Bronchial epithelial cell (primary cell): Measurements from ENCODE around the gene SLC22A4. TPM values are rescaled to one million over a fixed set of nuclear protein-coding genes. Genes with fewer than 3 reads are reported as not detected.
A peak's percentile ranks its signal among the peaks of the same experiment; 100 is the strongest.

Experiments
- DNase-seq: peaks from one replicate; pipeline ENCODE4 v3.0.0-alpha.2; 2010; ENCODE audit warnings: low read depth
- FAIRE-seq: peaks from 2 replicates; lab custom pipeline; 2011; peaks lifted over from hg19 to GRCh38; lab: Jason Lieb, UNC
- H3K27me3 ChIP-seq: 2 replicates; pipeline ENCODE4 v1.5.1; 2011; ENCODE audit warnings: low read length; ENCODE audit not compliant: control insufficient read depth, insufficient read depth
- H3K36me3 ChIP-seq: 2 replicates; pipeline ENCODE4 v1.5.1; 2011; ENCODE audit warnings: low read length; ENCODE audit not compliant: control insufficient read depth, insufficient read depth
- H3K4me3 ChIP-seq: 2 replicates; pipeline ENCODE4 v1.5.1; 2011; ENCODE audit warnings: mild to moderate bottlenecking, low read depth, low read length, control low read depth
- total RNA-seq: library from RNA; depleted of rRNA; stranded (reverse); fragments of >200 nt; gene quantifications from 2 replicates; pipeline ENCODE4 v1.2.1, GENCODE V29; 2014
- TF ChIP-seq, protein P1 (sequence below): IDR thresholded peaks from 2 replicates; pipeline ENCODE4 v1.5.1; 2011; ENCODE audit warnings: mild to moderate bottlenecking, moderate library complexity, low read length, control low read depth, inconsistent platforms; ENCODE audit not compliant: insufficient read depth, severe bottlenecking

The SLC22A4 gene
- total RNA-seq, 1 donor from 2014 or later: 0.26 TPM

GRCh38 chr5:132296412-132297016 lies 2.3 kb downstream of the SLC22A4 start:
- H3K27me3 ChIP-seq: no peaks in the 10 kb centered on the region
- DNase-seq (no peak), FAIRE-seq (no peak)
- H3K36me3 ChIP-seq: no peaks in the 10 kb centered on the region
- TF ChIP-seq, protein P1, sequence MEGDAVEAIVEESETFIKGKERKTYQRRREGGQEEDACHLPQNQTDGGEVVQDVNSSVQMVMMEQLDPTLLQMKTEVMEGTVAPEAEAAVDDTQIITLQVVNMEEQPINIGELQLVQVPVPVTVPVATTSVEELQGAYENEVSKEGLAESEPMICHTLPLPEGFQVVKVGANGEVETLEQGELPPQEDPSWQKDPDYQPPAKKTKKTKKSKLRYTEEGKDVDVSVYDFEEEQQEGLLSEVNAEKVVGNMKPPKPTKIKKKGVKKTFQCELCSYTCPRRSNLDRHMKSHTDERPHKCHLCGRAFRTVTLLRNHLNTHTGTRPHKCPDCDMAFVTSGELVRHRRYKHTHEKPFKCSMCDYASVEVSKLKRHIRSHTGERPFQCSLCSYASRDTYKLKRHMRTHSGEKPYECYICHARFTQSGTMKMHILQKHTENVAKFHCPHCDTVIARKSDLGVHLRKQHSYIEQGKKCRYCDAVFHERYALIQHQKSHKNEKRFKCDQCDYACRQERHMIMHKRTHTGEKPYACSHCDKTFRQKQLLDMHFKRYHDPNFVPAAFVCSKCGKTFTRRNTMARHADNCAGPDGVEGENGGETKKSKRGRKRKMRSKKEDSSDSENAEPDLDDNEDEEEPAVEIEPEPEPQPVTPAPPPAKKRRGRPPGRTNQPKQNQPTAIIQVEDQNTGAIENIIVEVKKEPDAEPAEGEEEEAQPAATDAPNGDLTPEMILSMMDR: no peak
- H3K4me3 ChIP-seq: no peak overlapping the region

- TF ChIP-seq, protein P1: no peak
- no peaks in the 10 kb centered on the region for H3K27me3 ChIP-seq
- H3K4me3 ChIP-seq: no peak overlapping the region
- FAIRE-seq (no peak), DNase-seq (no peak)
- H3K36me3 ChIP-seq: no peaks in the 10 kb centered on the region
Observed at GRCh38 chr5:132297211-132297940, 3.2 kb downstream of the SLC22A4 start.

- peak; percentile 61 for DNase-seq
- TF ChIP-seq, protein P1: no peak
Observed at GRCh38 chr5:132298298-132299212, 4.4 kb downstream of the SLC22A4 start.

GRCh38 chr5:132299917-132300316 lies 5.7 kb downstream of the SLC22A4 start:
- no peak for DNase-seq
- no peak for FAIRE-seq
- TF ChIP-seq, protein P1: no peak
- Histone ChIP-seq H3K4me3 (no peak overlapping the region), H3K36me3 (no peaks in the 10 kb centered on the region), H3K27me3 (no peaks in the 10 kb centered on the region)

More at GRCh38 chr5:132298298-132299212, 4.4 kb downstream of the SLC22A4 start:
- Histone ChIP-seq H3K36me3 (no peaks in the 10 kb centered on the region), H3K4me3 (no peak overlapping the region), H3K27me3 (no peaks in the 10 kb centered on the region)
- FAIRE-seq: no peak

DNA sequence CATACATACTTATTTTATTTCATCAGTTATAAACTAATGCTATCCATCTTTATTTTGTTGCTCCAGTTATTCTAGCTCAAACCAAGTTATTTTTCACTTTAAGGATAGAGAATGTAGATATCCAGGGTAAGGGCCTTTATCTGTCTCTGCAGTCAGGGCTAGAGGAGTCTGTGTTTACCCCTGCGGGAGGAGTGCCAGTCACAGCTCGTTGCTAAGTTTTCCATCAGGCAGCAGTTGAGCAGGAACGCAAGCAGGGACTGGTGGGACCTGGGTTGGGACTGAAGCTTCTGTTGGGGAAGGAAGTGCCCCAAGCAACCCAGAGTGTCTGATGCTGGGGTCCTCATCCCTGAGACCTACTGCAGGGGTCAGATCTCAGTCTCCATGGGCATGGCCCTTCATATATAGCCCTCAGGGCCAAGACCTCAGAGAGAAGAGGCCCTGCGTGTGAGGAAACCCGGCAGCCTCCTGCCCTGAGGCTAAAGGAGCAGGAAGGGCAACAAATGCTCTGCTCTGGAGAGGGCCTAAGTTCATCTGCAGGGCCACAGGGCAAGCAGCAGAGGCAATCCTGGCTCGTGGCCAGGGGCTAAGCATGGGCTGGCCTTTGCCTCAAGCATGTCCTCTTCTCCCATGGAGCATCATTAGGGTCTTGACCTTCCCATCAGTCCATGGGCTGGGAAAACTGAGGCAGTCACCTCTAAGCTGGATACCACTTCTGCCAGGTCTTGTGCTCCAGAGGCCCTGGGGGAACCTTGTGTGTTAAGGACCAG lies 6.6 kb downstream of the SLC22A4 start:
- H3K36me3 ChIP-seq: no peaks in the 10 kb centered on the region
- FAIRE-seq: no peak

More for the DNA sequence above, 6.6 kb downstream of the SLC22A4 start:
- no peak for DNase-seq
- Histone ChIP-seq H3K4me3 (no peak overlapping the region), H3K27me3 (no peaks in the 10 kb centered on the region)
- TF ChIP-seq, protein P1: no peak
